H9 (cell line): Measurements from ENCODE around the gene MAPK8. TPM values are rescaled to one million over a fixed set of nuclear protein-coding genes. Genes with fewer than 3 reads are reported as not detected.

ENCODE experiments used
- DNase-seq: peaks from one replicate; pipeline ENCODE4 v3.0.0-alpha.2; 2017
- H2AFZ ChIP-seq: one replicate; pipeline ENCODE4 v1.6.1; 2013; ENCODE audit warnings: mild to moderate bottlenecking, low read length, control low read depth, moderate library complexity
- H2AK5ac ChIP-seq: 2 replicates; pipeline ENCODE4 v1.6.1; 2013; ENCODE audit warnings: low read length, control low read depth, mixed read lengths; ENCODE audit not compliant: insufficient read length
- H2BK120ac ChIP-seq: one replicate; pipeline ENCODE4 v1.6.1; 2013; ENCODE audit warnings: low read depth, mild to moderate bottlenecking, low read length, control low read depth, inconsistent platforms; ENCODE audit not compliant: poor library complexity, severe bottlenecking
- H2BK12ac ChIP-seq: 2 replicates; pipeline ENCODE4 v1.6.1; 2013; ENCODE audit warnings: low read length, control low read depth, mixed read lengths, low read depth; ENCODE audit not compliant: insufficient read length
- H2BK15ac ChIP-seq: 2 replicates; pipeline ENCODE4 v1.6.1; 2013; ENCODE audit warnings: low read depth, low read length, control low read depth
- H2BK20ac ChIP-seq: one replicate; pipeline ENCODE4 v1.6.1; 2013; ENCODE audit warnings: low read depth, mild to moderate bottlenecking, low read length, control low read depth, inconsistent platforms; ENCODE audit not compliant: poor library complexity, severe bottlenecking
- H2BK5ac ChIP-seq: 2 replicates; pipeline ENCODE4 v1.6.1; 2013; ENCODE audit warnings: low read length, control low read depth, mixed read lengths; ENCODE audit not compliant: insufficient read length
- H3K14ac ChIP-seq: 2 replicates; pipeline ENCODE4 v1.6.1; 2013; ENCODE audit warnings: low read length, control low read depth; ENCODE audit not compliant: insufficient read depth
- H3K18ac ChIP-seq: 2 replicates; pipeline ENCODE4 v1.6.1; 2013; ENCODE audit warnings: low read depth, mild to moderate bottlenecking, mixed read lengths, low read length, control low read depth; ENCODE audit not compliant: insufficient read length
- H3K23ac ChIP-seq: 2 replicates; pipeline ENCODE4 v1.6.1; 2013; ENCODE audit warnings: low read length, control low read depth, mixed read lengths, low read depth; ENCODE audit not compliant: insufficient read length
- H3K23me2 ChIP-seq: 2 replicates; pipeline ENCODE4 v1.6.1; 2013; ENCODE audit warnings: low read depth, mild to moderate bottlenecking, mixed read lengths, low read length, control low read depth; ENCODE audit not compliant: insufficient read length, poor library complexity, severe bottlenecking
- H3K27ac ChIP-seq: 2 replicates; pipeline ENCODE4 v1.5.1; 2013; ENCODE audit warnings: low read length, control low read depth, mixed read lengths, low read depth; ENCODE audit not compliant: insufficient read length
- H3K27me3 ChIP-seq: 2 replicates; pipeline ENCODE4 v1.6.1; 2013; ENCODE audit warnings: low read length, control low read depth, inconsistent platforms; ENCODE audit not compliant: insufficient read depth
- H3K4ac ChIP-seq: 2 replicates; pipeline ENCODE4 v1.6.1; 2013; ENCODE audit warnings: low read depth, mild to moderate bottlenecking, control low read depth, inconsistent platforms, low read length, moderate library complexity
- H3K4me1 ChIP-seq: 2 replicates; pipeline ENCODE4 v1.6.1; 2013; ENCODE audit warnings: low read length, control low read depth, inconsistent platforms; ENCODE audit not compliant: insufficient read depth
- H3K4me2 ChIP-seq: 2 replicates; pipeline ENCODE4 v1.6.1; 2013; ENCODE audit warnings: low read length, control low read depth, mixed read lengths; ENCODE audit not compliant: insufficient read length, insufficient read depth
- H3K56ac ChIP-seq: 2 replicates; pipeline ENCODE4 v1.6.1; 2013; ENCODE audit warnings: low read depth, mild to moderate bottlenecking, mixed read lengths, low read length, control low read depth; ENCODE audit not compliant: insufficient read length
- H3K79me1 ChIP-seq: 2 replicates; pipeline ENCODE4 v1.6.1; 2013; ENCODE audit warnings: low read depth, mild to moderate bottlenecking, moderate library complexity, low read length, control low read depth, inconsistent platforms; ENCODE audit not compliant: insufficient read depth, poor library complexity, severe bottlenecking
- H3K79me2 ChIP-seq: 2 replicates; pipeline ENCODE4 v1.6.1; 2013; ENCODE audit warnings: low read length, control low read depth, inconsistent platforms; ENCODE audit not compliant: insufficient read depth
- H3K9ac ChIP-seq: 2 replicates; pipeline ENCODE4 v1.6.1; 2013; ENCODE audit warnings: low read length, control low read depth, mixed read lengths; ENCODE audit not compliant: insufficient read length; ENCODE audit errors: extremely low read depth
- H3K9me3 ChIP-seq: one replicate; pipeline ENCODE4 v1.6.1; 2013; ENCODE audit warnings: low read depth, low read length, inconsistent platforms; ENCODE audit not compliant: control insufficient read depth
- H3T11ph ChIP-seq: one replicate; pipeline ENCODE4 v1.6.1; 2013; ENCODE audit warnings: mild to moderate bottlenecking, low read length, control low read depth, inconsistent platforms
- H4K20me1 ChIP-seq: one replicate; pipeline ENCODE4 v1.6.1; 2013; ENCODE audit not compliant: control insufficient read depth, insufficient read length, insufficient read depth
- H4K5ac ChIP-seq: 2 replicates; pipeline ENCODE4 v1.6.1; 2013; ENCODE audit warnings: low read depth, mild to moderate bottlenecking, mixed read lengths, low read length, control low read depth; ENCODE audit not compliant: insufficient read length
- H4K8ac ChIP-seq: replicated peaks from 2 replicates; pipeline ENCODE4 v1.6.1; 2013; ENCODE audit warnings: low read length, control low read depth, mixed read lengths, low read depth; ENCODE audit not compliant: insufficient read length
- H4K91ac ChIP-seq: 2 replicates; pipeline ENCODE4 v1.6.1; 2013; ENCODE audit warnings: low read depth, mild to moderate bottlenecking, moderate library complexity, mixed read lengths, low read length, control low read depth; ENCODE audit not compliant: insufficient read length
- H3K27ac Mint-ChIP-seq, 3 experiments: 2 replicates in 2 of 3; 3 replicates in 1 of 3; pipeline ENCODE4 v1.8.0; 2020 to 2021; ENCODE audit warnings: mixed read lengths in 3 of 3, mild to moderate bottlenecking in 1 of 3, moderate library complexity in 1 of 3
- H3K27me3 Mint-ChIP-seq: 2 replicates; pipeline ENCODE4 v1.8.0; 2021; ENCODE audit warnings: low read depth, mild to moderate bottlenecking, moderate library complexity, mixed read lengths
- H3K36me3 Mint-ChIP-seq, 3 experiments: 2 replicates in 2 of 3; 3 replicates in 1 of 3; pipeline ENCODE4 v1.8.0; 2020 to 2021; ENCODE audit warnings: low read depth in 3 of 3, mixed read lengths in 3 of 3; ENCODE audit not compliant: insufficient read depth in 1 of 3
- H3K4me1 Mint-ChIP-seq, 2 experiments: 2 replicates each; pipeline ENCODE4 v1.8.0; 2020; ENCODE audit warnings: mixed read lengths in 2 of 2
- H3K4me3 Mint-ChIP-seq, 2 experiments: 2 replicates in 1 of 2; 3 replicates in 1 of 2; pipeline ENCODE4 v1.8.0; 2020 to 2021; ENCODE audit warnings: mild to moderate bottlenecking in 2 of 2, mixed read lengths in 2 of 2, moderate library complexity in 1 of 2
- H3K9me3 Mint-ChIP-seq, 2 experiments: 2 replicates in 1 of 2; 3 replicates in 1 of 2; pipeline ENCODE4 v1.8.0; 2020; ENCODE audit warnings: mild to moderate bottlenecking in 2 of 2, mixed read lengths in 2 of 2, moderate library complexity in 1 of 2
- total RNA-seq: library from RNA; stranded (reverse); gene quantifications from 2 replicates; pipeline ENCODE4 v1.2.1, GENCODE V29; 2021
- TF ChIP-seq, protein P1 (sequence below): fragments of 200-600 bp; sonication (generic); conservative IDR thresholded peaks from 3 replicates; pipeline ENCODE4 v1.8.0; 2021; ENCODE audit warnings: antibody characterized with exemption, mild to moderate bottlenecking

MAPK8 gene
- total RNA-seq, 1 experiment from 2014 or later, result 52.0 TPM

GRCh38 chr10:48477141-48477540, 170.7 kb downstream of the MAPK8 start:
- Histone ChIP-seq H3K4me2 (no peak overlapping the region), H2BK12ac (no peak overlapping the region), H3K4me1 (no peaks in the 10 kb centered on the region; the same call in 1 of the 2 replicates), H2AFZ (no peak overlapping the region), H4K5ac (no peak overlapping the region), H3K9me3 (no peaks in the 10 kb centered on the region), H2BK20ac (no peak overlapping the region), H2BK15ac (no peak overlapping the region), H3K27ac (no peak overlapping the region), H3K18ac (no peak overlapping the region), H3K4ac (no peak overlapping the region), H2BK120ac (no peak overlapping the region), H2BK5ac (no peak overlapping the region), H2AK5ac (no peak overlapping the region), H4K8ac (no peak overlapping the region), H4K91ac (no peak overlapping the region), H3K56ac (no peak overlapping the region), H3K27me3 (no peaks in the 10 kb centered on the region), H3K23me2 (no peaks in the 10 kb centered on the region), H3K79me2 (no peaks in the 10 kb centered on the region), H4K20me1 (no peaks in the 10 kb centered on the region), H3K14ac (no peak overlapping the region), H3K23ac (no peak overlapping the region), H3T11ph (no peak overlapping the region), H3K9ac (no peak overlapping the region), H3K79me1 (no peaks in the 10 kb centered on the region)
- Mint-ChIP-seq H3K36me3 (peaks cover 9 to 15% (median 10%) of the 10 kb centered on the region in 3 experiments; a peak in 6 of 7 replicates), H3K4me3 (no peak overlapping the region), H3K9me3 (peaks cover 0 to 4% of the 10 kb centered on the region in 2 experiments; a peak in 2 of 5 replicates), H3K27me3 (no peaks in the 10 kb centered on the region; the same call in none of the 2 replicates), H3K4me1 (peaks cover 15 to 28% of the 10 kb centered on the region in 2 experiments), H3K27ac (no peak overlapping the region)
- TF ChIP-seq, protein P1, sequence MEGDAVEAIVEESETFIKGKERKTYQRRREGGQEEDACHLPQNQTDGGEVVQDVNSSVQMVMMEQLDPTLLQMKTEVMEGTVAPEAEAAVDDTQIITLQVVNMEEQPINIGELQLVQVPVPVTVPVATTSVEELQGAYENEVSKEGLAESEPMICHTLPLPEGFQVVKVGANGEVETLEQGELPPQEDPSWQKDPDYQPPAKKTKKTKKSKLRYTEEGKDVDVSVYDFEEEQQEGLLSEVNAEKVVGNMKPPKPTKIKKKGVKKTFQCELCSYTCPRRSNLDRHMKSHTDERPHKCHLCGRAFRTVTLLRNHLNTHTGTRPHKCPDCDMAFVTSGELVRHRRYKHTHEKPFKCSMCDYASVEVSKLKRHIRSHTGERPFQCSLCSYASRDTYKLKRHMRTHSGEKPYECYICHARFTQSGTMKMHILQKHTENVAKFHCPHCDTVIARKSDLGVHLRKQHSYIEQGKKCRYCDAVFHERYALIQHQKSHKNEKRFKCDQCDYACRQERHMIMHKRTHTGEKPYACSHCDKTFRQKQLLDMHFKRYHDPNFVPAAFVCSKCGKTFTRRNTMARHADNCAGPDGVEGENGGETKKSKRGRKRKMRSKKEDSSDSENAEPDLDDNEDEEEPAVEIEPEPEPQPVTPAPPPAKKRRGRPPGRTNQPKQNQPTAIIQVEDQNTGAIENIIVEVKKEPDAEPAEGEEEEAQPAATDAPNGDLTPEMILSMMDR, result no peak
- DNase-seq, result no peak
